Measurements from ENCODE around the gene C1QL1.

DNA sequence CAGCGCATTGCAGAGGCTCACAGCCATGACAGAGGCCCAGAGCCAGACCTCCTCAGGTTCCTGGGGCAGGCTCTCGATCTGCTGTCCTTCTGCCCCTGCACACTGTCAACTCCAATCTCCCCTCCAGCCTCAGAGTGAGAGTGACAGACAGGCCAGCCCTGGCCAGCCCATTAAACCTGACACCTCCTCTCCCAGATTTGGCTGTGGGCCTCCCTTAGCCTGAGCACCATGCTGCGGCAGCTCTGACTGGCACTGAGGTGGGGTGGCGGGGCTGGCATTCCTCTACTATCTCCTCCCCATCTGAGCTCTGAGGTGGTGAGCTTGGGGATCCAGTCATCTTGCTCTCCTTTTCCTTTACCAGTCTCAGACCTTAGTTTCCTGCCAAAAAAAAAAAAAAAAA is 15.5 kb upstream of the C1QL1 start:
- TF ChIP-seq, protein P1, sequence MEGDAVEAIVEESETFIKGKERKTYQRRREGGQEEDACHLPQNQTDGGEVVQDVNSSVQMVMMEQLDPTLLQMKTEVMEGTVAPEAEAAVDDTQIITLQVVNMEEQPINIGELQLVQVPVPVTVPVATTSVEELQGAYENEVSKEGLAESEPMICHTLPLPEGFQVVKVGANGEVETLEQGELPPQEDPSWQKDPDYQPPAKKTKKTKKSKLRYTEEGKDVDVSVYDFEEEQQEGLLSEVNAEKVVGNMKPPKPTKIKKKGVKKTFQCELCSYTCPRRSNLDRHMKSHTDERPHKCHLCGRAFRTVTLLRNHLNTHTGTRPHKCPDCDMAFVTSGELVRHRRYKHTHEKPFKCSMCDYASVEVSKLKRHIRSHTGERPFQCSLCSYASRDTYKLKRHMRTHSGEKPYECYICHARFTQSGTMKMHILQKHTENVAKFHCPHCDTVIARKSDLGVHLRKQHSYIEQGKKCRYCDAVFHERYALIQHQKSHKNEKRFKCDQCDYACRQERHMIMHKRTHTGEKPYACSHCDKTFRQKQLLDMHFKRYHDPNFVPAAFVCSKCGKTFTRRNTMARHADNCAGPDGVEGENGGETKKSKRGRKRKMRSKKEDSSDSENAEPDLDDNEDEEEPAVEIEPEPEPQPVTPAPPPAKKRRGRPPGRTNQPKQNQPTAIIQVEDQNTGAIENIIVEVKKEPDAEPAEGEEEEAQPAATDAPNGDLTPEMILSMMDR (IDR thresholded peaks at IDR 0.05; ENCODE audit: low read depth, low read length, poor library complexity, severe bottlenecking) = no peak
- no peak for TF ChIP-seq EZH2phosphoT487 (IDR thresholded peaks at IDR 0.05; ENCODE audit: borderline replicate concordance, low read length)

All from DOHH2 (cell line).